HG02885 (cell line): ENCODE measurements around the gene TRIM32.
"Not testable (repeated sequence)": the region's sequence is repeated elsewhere in the genome, so short reads cannot be mapped to it uniquely, and the experiment has no call there.

Experiments
- ATAC-seq: cut with Tn5 transposase; IDR thresholded peaks from one replicate; pipeline ENCODE4 v1.9.1; 2021; ENCODE audit warnings: mild to moderate bottlenecking; ENCODE audit not compliant: unreplicated experiment, poor library complexity

The TRIM32 gene

DNA sequence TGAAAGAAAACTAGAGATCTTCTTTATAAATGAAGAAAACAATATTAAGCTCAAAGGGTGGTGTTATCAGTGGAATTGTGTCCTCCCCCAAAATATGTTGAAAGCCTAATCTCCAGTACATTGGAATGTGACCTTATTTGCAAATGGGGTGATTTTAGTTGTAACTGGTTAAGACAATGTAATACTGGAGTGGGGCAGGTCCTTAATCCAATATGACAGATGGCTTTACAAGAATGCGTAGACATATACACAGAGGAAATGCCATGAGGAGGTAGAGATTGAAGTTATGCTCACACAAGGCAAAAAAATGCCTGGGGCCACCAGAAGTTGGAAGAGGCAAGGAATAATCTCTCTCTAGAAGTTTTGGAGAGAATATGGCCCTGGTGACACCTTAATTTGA, 13.7 kb upstream of the TRIM32 start:
- ATAC-seq = no peak

DNA sequence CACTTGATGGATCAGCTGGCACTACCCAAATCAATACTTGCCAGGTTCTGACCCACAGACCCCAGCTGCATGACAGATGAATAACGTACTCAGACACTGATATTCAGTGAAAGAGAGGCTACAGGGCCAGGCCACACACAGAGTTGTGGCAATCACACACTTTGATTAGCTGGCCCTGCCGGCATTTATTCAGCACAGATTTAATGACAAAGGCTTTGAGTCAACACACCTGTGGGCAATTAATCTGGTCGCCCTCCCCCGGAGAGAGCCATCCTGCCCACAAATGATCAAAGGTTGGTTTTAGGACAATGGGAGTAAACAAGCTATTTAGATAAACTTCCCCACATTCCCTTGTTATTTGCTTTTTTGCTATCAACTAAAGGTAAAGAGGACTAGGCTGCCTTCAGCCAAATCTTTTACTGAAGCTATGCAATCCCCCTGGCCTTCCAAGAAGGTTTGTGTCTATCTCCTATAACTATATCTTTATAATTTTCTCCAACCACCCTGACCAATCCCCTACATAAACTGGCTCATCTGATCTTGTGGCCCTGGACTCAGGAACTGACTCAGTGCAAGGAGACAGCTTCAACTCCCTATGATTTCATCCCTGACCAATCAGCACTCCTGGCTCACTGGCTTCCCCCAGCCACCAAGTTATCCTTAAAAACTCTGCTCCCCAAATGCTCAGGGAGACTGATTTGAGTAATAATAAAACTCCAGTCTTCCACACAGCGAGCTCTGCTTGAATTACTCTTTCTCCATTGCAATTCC, 12.7 kb upstream of the TRIM32 start:
- ATAC-seq = no peak

DNA sequence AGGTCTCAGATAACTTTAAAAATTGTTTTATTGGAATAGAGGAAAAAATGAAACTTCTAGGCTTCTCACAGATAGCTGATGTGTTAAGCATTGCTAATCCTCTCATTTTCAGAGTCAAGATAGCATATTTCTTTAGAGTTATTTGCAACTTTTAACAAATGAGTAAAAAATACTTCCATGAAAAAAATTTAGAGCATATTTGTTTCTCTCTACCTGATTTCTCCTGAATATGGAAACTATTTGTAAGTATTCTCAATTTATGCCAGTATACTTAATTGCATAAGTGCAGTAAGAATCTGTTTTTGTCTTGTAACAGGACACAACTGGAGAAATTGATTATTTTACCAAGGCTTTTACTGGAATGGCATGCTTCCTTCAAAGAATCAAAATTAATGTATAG, 3.6 kb upstream of the TRIM32 start:
- ATAC-seq = no peak

DNA sequence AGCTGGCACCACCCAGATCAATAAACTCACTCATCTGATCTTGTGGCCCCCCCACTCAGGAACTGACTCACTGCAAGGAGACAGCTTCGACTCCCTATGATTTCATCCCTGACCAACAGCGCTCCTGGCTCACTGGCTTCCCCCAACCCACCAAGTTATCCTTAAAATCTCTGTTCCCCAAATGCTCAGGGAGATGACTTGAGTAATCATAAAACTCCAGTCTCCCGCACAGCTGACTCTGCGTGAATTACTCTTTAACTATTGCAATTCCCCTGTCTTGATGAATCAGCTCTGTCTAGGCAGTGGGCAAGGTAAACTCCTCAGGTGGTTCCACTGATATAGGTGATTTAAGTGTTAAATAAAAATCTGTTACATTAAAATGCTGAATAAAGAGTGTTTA, 1.9 kb upstream of the TRIM32 start:
- no peak for ATAC-seq

DNA sequence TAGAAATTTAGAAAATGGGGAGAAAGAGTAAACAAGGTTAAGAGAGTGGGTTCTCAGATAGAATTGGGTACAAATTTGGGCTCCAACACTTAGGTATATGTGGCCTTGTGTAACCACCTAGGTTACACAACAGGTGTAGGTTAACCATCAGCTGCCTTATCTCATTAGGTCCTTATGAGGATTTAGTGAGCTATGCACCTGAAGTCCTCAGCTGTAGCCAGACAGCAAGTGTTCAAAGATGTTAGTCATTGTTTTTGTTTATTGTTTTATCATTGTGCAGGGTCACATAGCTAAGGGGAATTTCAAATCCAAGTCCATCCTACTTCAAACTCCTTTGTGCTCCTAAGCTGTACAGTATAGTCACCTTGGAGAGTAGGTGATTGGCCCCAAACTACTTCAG, 970 bp upstream of the TRIM32 start:
- no peak for ATAC-seq

DNA sequence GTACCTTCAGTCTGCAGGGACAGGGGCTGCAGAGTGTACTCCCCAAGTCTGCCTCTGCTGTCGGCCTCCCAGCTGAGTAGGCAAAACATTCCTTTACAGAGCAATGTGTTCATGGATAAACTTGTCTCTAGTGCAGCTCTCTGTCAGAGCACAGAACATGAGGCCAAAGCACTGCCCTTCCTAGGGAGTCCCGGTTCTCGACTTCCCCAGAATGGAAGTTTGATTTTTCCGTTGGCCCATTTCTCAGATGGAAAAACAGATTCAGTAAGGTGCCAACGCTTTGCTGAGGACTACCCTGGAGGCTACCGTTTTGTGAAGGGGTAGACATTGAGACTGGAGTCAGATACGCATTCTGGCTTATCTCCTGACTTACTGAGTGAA, 422 bp upstream of the TRIM32 start:
- ATAC-seq = peak; percentile 37

DNA sequence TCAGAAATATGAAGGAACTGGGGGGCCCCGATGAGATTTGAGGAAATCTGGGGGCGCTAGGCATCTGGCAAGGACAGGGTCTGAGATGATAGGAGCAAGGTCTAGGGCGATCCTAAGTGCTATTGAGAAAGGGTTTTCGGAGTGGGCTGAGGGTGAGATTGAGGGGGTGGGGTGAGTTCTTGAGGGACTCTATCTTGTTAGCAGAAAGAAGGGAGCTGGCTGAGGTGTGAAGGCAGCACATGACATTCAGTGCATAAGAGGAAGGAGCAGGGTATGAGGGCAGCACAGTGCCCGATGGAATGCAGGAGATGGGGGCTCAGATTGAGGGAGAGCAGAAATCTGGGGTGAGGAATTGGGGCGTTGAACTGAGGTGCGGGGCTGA, 640 bp downstream of the TRIM32 start:
- ATAC-seq = no peak

DNA sequence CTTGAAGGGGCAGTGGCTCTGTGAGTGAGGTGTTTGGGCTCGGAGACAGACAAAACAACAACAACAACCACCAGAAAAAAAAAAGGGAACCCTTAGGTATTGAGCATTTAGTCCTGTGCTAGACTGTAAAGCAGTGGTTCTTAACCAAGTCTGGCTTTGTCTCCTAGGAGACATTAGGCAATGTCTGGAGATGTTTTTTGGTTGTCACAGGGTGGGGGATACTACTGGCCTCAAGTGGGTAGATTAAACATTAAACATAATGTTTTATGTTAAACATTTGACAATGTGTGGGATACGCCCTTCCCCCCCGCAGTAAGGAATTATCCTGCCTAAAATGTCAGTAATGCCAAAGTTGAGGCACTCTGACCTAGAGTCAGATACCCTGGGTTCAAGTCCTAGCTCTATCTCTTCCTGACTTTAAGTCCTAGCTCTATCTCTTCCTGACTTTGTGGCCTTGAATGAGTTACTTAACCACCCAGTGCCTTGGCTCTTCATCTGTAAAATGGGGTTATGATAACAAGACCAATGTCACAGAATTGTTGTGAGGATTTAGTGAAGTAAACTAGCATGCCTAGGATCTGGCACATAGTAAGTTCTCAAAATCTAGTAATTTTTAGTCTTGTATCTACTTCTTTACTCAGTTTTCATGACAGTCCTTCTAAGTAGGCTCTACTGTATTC, 1.8 kb downstream of the TRIM32 start:
- no peak for ATAC-seq

DNA sequence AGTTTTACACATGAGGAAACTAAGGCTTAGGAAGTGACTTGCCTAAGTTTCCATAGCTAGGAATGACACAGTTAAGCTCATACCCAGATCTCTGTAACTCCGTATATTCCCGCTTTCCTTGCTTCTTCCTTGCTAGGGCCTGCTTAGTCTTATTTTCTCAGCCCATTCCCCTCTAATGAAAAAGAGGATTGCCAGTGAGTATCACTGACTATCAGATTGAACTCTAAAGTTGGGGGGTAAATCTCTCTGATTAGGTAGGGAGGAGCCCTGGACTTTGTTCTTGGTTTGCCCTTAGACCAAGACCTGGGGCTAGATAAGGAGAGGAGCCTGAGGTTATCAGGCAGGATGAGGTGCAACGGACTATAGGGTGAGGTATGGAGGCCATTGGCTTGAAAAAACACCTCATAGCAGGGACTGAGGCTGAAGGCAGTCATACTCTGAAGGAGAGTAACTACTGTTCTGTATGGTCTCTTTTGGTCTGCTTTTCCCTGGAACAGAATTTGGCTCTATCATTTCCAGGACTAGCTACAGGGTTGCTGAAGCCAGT, 2.5 kb downstream of the TRIM32 start:
- ATAC-seq = no peak

DNA sequence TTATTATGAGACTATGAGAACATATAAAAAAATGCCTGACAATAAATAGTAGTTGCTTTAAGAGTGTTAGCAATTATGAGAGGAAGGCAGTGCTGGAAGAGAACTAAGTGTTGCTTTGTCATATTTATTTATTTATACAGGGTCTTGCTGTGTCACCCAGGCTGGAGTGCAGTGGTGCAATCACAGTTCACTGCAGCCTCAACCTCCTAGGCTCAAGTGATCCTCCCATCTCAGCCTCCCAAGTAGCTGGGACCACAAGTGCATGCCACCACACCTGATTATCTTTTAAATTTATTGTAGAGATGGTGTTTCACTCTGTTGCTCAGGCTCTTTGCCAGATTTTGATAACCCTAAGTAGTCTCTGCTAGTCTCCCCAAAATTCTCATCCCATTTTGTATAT, 3.7 kb downstream of the TRIM32 start:
- ATAC-seq = not testable (repeated sequence)

DNA sequence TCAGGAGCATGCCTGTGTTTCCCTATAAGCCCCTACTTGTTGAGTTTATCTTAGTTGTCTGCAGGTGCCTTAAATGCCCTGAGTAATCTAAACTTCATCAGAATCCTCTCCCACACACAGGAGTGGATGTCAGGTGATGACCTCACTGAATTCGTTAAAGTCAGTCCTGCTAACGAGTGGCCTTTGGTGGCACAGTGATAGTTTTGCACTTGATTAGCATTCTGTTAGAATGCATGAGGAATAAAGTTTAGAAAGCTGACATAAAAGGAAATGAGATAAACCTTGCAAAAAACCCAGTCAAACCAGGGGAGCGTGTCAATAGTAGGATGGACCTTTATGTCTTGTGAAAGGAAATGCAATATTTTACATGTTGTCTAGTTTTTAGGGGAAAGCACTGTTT, 4.5 kb downstream of the TRIM32 start:
- ATAC-seq = no peak

DNA sequence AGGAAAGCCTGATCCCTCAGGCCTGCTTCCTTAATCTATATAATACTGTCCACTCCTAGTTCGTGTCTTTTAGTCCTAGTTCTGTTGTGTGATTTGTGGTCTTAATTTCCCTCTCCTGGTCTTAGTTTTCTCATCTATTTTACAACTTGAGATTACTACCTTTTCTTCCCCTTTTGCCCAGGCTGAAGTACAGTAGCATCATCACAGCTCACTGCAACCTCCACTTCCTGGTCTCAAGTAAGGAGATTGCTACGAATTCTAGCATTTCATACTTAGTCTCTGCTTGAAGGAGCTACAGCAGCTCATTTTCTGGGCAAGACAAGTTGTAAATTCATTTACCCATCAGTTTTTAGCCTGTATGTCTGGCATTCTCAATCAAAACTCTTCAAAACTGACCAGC, 5.5 kb downstream of the TRIM32 start:
- peak; percentile 34 for ATAC-seq

DNA sequence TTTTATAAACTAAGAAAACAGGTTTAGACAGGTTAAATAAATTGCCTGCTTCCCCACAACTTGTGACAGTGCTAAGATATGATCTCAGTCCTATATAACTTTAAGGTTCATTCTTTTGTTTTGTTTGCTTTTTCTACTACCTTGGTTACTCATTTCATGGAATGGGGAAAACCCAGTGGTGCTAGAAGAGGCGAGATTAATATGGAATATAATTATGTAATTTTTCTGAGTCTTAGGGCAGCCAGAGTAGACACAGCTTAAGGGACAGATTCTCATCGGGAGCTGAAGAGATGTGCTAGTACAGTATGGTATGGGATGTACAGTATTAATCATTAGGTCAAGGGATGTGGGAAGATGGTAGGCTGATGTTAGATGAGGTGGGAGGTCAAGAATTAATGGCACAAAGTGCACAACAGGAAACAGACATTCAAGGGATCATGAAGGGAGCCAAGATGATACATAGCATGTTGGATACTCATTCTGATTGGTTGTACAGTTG, 6.2 kb downstream of the TRIM32 start:
- ATAC-seq = no peak

DNA sequence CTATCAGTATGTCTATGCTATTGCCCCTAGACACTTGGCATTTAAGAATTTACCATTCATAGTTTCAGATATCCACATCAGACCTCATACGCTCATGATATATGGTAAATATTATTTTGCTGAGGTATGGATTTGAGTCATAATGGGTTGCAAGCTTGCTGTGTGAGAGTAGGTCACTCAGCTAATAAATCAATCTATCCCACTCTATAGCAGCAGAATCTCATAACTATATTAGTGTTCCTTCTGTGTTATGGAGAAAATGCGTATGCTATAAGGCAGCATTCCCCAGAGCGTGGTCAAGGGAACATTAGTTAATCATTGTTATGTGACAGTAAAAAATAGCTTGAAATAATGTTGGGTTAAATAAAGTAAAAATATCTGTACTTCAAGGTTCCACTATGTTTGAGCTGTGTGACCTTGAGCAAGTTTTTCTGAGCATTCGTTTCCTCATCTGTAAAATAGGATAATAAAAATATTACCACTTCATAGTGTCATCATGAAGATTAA, 7.7 kb downstream of the TRIM32 start:
- ATAC-seq = no peak

DNA sequence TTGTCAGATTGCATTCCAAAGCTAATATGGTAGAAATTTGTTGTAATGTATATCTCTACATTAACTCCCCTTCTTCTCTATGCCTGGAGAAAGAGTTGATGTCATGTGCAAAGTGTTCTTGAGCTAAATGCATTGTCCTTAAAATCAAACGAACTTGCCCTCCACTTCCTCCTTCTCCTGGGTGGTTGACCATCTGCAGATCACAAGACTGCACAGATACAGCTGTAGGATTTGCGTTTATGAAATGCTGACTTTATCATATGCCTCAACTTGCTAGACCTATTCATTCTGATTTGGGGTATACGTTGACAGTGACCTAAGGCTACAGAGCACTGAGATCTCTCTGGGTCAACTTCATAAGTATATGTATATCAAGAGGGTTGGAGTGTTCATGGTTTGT, 8.3 kb downstream of the TRIM32 start:
- no peak for ATAC-seq

DNA sequence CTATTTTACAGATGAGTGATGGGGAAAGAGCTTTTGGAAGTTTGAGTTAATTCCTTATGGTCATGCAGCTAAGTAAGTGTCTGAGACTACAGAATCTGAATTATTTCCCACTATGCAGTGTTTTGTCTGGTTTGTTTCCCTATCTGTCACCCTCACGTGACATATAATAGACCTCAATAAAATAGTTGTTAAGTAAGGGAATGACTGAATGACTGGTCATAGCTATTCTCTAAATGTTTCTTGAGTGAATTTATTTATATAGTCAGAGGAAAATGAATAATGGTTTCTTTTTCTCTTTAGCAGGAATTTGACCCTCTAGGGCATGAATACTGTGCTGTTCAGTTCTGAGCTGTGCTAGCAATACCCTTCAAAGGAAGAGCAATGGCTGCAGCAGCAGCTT, 10.3 kb downstream of the TRIM32 start:
- ATAC-seq = no peak

DNA sequence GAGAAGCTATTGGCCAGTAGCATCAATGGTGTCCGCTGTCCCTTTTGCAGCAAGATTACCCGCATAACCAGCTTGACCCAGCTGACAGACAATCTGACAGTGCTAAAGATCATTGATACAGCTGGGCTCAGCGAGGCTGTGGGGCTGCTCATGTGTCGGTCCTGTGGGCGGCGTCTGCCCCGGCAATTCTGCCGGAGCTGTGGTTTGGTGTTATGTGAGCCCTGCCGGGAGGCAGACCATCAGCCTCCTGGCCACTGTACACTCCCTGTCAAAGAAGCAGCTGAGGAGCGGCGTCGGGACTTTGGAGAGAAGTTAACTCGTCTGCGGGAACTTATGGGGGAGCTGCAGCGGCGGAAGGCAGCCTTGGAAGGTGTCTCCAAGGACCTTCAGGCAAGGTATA, 10.8 kb downstream of the TRIM32 start:
- ATAC-seq = no peak

DNA sequence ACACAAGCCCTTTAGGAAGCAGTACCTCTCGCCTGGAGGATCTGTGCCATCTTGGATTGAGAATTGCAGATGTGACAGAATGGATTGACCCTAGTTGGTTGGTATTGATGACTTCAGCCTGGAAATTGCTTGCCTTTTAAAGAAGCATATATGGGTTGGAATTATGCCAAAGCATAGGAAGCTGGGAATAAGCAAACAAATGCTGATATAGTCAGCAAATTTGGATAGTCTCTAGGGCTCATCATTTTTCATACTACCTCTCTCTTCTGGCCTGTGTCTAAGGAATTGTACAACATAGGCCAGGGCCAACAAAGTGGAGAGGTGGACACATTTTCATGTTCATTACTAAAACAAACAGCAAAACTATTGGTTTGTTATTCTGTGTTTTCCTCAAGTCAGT, 13.2 kb downstream of the TRIM32 start:
- no peak for ATAC-seq

DNA sequence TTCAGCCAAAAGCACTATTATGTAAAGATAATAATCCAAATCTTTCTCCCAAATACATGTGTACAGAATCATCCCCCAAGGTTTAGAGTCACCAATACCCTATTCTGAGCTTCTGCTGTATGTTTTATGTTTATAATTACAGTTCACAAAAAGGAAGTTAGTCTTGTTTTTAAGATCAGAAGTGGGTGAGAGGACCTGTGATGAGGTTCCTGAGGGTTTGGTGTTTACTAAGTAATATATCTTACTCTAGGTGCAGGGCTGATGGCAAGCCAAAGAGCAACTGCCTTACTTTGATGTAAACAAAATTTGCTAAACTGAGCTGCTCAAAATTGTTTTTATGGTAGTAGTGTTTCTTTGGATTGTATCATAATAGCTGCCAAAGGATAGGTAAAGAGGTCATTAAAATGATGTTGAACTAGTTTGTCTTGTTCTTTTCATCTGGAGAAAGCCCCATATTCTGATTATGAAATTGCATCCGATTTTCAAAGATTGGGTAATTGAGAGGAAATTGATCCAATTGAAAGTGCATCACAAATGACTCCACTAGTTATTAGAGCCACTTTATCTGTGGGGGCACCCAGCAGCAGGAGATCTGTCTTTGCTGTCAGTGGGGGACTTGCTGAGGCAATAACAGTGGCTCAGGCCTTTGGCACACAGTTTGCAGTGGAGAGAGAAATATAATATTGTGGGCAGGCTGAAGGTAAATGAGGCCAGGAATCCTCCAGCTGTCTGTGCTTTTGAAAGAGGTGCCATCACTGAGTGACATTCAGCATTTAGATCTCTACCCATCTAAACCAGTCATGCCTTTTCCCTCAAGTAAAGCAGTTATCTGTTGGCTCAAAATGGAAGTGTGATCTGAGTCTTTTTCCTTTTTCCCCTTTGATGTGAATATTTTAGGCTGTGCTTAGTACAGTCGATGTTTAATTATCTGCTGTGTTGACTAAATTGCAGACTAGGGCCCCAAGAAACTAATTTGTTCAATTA, 14.1 kb downstream of the TRIM32 start:
- ATAC-seq = no peak

DNA sequence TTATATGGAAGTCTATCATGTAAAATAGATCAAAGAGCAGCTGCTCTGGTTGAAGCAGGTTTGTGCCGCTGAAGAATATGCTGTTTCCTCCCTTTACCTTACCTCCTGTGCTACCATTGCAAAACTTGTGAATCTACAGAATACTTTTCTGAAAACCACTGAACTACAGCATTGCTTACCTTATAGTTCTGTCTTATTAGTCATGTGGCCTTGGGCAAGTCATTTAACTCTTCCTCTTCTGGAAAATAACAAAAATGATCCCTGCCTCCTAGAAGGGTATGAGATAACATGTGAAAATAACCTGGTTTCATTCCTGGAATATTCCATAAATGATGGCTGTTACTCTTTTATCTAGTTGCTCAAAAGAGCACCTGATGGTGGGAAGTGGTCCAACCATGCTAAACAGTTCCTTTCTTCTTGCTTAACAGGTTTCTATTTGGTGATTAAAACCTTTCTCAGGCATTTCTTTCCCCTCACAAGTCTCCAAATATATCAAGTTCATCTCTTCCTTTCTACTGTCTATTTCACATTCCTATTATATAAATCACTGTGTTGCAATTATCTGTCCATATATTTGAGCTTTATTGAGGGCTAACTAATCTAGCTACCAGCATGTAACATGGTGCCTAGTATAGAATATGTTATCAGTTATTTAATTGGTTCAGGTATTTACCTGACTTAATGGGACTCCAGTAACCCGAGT, 15.0 kb downstream of the TRIM32 start:
- no peak for ATAC-seq
